Measurements from ENCODE around the gene HCRTR1. TPM values are rescaled to one million over a fixed set of nuclear protein-coding genes. Genes with fewer than 3 reads are reported as not detected.

Gene HCRTR1
- total and polyA plus RNA-seq, 2 of the 8 experiments (the other 6 are each of a cell fraction or from before 2014, with no cell fraction given): 0.35 to 0.39 TPM

DNA sequence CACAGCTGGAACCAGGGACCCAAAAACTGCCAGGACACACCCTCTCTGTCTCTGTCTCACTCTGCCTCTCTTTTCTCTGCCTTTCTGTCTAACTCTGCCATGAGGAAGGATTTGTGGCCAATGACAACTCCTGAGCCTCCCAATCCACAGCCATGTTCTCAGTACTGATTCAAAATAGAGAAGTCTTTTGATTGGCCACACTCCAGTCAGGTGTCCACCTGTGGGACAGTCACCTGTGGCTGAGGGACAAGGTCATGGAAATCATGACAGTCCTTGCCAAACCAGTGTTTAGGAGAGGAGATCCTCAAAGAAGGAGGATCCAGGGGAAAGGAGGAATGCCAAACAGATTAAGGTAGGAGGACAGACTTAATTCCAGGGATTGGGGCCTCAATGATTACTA is 25.4 kb upstream of the HCRTR1 start:
- Histone ChIP-seq H2AK5ac (ENCODE audit: low read depth, low read length) (no peak overlapping the region), H3K4me1 (replicated peaks in 1 of 4; ENCODE audit: control insufficient read depth in 3 of 4, insufficient read depth in 4 of 4, low read length in 3 of 4) (peaks cover 2 to 9% (median 6%) of the 10 kb centered on the region in 4 experiments; a peak in 6 of 7 replicates), H3K4me2 (ENCODE audit: insufficient read depth in 1 of 2, low read depth in 2 of 2, low read length in 2 of 2) (no peak overlapping the region)

More for the DNA sequence above, 25.4 kb upstream of the HCRTR1 start:
- CTCF ChIA-PET (ENCODE audit: partially characterized antibody): interaction anchor here (1.0 to 3.9 kb wide), 14 partner anchors 10 to 172 kb away, joined by 3 to 62 read pairs (median 6); partner anchors contain the start of gene TINAGL1
- no peak for TF ChIP-seq TCF12 (IDR thresholded peaks at IDR 0.05; ENCODE audit: low read depth, low read length)
- no peak for TF ChIP-seq CBX8 (IDR thresholded peaks at IDR 0.05; ENCODE audit: borderline replicate concordance, low read depth, low read length)
- no peak for TF ChIP-seq CEBPB (IDR thresholded peaks at IDR 0.05; ENCODE audit: low read depth, low read length)
- TF ChIP-seq KDM1A (IDR thresholded peaks at IDR 0.05; ENCODE audit: borderline replicate concordance, low read length): no peak
- no peak for TF ChIP-seq HDAC6 (IDR thresholded peaks at IDR 0.05; ENCODE audit: low read depth, low read length)
- TF ChIP-seq BACH1 (IDR thresholded peaks at IDR 0.05; ENCODE audit: low read length): no peak
- no peak for TF ChIP-seq RXRA (IDR thresholded peaks at IDR 0.05; ENCODE audit: insufficient read depth, low read depth, low read length)
- TF ChIP-seq, protein P1, sequence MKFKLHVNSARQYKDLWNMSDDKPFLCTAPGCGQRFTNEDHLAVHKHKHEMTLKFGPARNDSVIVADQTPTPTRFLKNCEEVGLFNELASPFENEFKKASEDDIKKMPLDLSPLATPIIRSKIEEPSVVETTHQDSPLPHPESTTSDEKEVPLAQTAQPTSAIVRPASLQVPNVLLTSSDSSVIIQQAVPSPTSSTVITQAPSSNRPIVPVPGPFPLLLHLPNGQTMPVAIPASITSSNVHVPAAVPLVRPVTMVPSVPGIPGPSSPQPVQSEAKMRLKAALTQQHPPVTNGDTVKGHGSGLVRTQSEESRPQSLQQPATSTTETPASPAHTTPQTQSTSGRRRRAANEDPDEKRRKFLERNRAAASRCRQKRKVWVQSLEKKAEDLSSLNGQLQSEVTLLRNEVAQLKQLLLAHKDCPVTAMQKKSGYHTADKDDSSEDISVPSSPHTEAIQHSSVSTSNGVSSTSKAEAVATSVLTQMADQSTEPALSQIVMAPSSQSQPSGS (IDR thresholded peaks at IDR 0.05; ENCODE audit: low read length): no peak
- TF ChIP-seq NRF1 (IDR thresholded peaks at IDR 0.05; ENCODE audit: low read depth, low read length): no peak
- TF ChIP-seq SRF (IDR thresholded peaks at IDR 0.05; ENCODE audit: low read depth, low read length): no peak
- H2BK15ac ChIP-seq (ENCODE audit: low read length): no peak overlapping the region
- H3K27ac ChIP-seq (ENCODE audit: low read depth, low read length): no peak overlapping the region
- H4K20me1 ChIP-seq (replicated peaks in 1 of 2; ENCODE audit: control insufficient read depth in 1 of 2, insufficient read depth in 2 of 2, low read length in 2 of 2): no peaks in the 10 kb centered on the region
- H3K18ac ChIP-seq (ENCODE audit: extremely low read depth, low read length): no peak overlapping the region
- no peak overlapping the region for H3K56ac ChIP-seq (replicated peaks; ENCODE audit: insufficient read length, low read depth, low read length)
- no peaks in the 10 kb centered on the region for H3K79me2 ChIP-seq (ENCODE audit: control insufficient read depth in 1 of 2, insufficient read depth in 2 of 2, low read length in 2 of 2)
- H4K91ac ChIP-seq (replicated peaks; ENCODE audit: insufficient read length, low read length): no peak overlapping the region
- H3K14ac ChIP-seq (ENCODE audit: insufficient read length): no peak overlapping the region
- no peak overlapping the region for H2BK120ac ChIP-seq (replicated peaks; ENCODE audit: low read depth, low read length)
- no peak overlapping the region for H3K4me3 ChIP-seq (ENCODE audit: extremely low read depth in 1 of 4, insufficient read depth in 2 of 4, low read depth in 3 of 4, low read length in 4 of 4)
- H2BK20ac ChIP-seq (ENCODE audit: low read length): peak overlapping the region; percentile 62; the same call in 1 of the 2 replicates
- H3K36me3 ChIP-seq (ENCODE audit: control insufficient read depth in 2 of 4, insufficient read depth in 4 of 4, low read length in 3 of 4): no peaks in the 10 kb centered on the region
- no peak overlapping the region for H3K23ac ChIP-seq (ENCODE audit: insufficient read length)
- no peak for FAIRE-seq
- no peak overlapping the region for H3K9ac ChIP-seq (replicated peaks in 1 of 4; ENCODE audit: extremely low read depth in 1 of 4, low read depth in 3 of 4, low read length in 3 of 4)
- H2BK12ac ChIP-seq (ENCODE audit: low read depth, low read length): no peak overlapping the region
- no peaks in the 10 kb centered on the region; the same call in 1 of the 2 replicates for H3K23me2 ChIP-seq (ENCODE audit: low read depth, low read length)
- no peak overlapping the region for H4K8ac ChIP-seq (ENCODE audit: extremely low read depth, insufficient read depth, low read length)
- peaks cover 0 to 12% (median 5%) of the 10 kb centered on the region in 4 experiments; a peak in 4 of 7 replicates for H3K27me3 ChIP-seq (replicated peaks in 1 of 4; ENCODE audit: control insufficient read depth in 3 of 4, extremely low read depth in 1 of 4, insufficient read depth in 3 of 4, low read length in 3 of 4)
- H2BK5ac ChIP-seq (ENCODE audit: low read depth, low read length): no peak overlapping the region
- no peak overlapping the region for H3K4ac ChIP-seq (replicated peaks; ENCODE audit: insufficient read length, low read depth, low read length)
- POLR2A ChIA-PET (ENCODE audit: partially characterized antibody): interaction anchor here (1.1 to 1.9 kb wide), 2 partner anchors 27 to 43 kb away, joined by 3 to 7 read pairs; no protein-coding TSS in a partner anchor
- H3K9me3 ChIP-seq (ENCODE audit: insufficient read depth in 2 of 2, low read depth in 1 of 2, low read length in 1 of 2): no peaks in the 10 kb centered on the region
- no peak overlapping the region for H2AFZ ChIP-seq (ENCODE audit: low read length)
- no peak for DNase-seq (ENCODE audit: low read depth in 1 of 2, low spot score in 2 of 2)
- H4K5ac ChIP-seq (ENCODE audit: insufficient read length, low read depth, low read length): no peak overlapping the region
- H3K79me1 ChIP-seq (ENCODE audit: low read depth, low read length): no peaks in the 10 kb centered on the region
